ENCODE data around the gene CLGN. TPM values are rescaled to one million over a fixed set of nuclear protein-coding genes. Genes with fewer than 3 reads are reported as not detected.

The CLGN gene
- polyA plus RNA-seq, 3 donors = 0.04 to 0.54 (median 0.10) TPM

DNA sequence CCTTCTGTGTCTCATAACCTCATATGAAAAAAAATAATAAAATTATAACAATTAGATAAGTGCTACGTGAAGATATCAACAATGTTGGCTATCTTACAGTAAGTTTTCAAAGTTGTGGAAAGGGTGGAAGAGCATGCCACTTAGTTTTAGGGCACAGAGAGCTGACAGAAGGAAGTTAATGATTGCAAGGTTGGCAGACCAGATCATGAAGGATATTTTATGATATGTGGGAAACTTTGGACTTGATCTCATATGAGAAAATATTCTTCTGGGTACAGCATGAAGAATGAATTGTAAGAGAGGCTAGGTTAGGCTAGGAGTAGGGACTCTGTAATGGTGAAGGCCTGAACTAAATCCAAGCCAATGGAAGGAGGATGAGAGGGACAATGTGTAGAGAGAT is 36.2 kb upstream of the CLGN start:
- TF ChIP-seq, protein P1, sequence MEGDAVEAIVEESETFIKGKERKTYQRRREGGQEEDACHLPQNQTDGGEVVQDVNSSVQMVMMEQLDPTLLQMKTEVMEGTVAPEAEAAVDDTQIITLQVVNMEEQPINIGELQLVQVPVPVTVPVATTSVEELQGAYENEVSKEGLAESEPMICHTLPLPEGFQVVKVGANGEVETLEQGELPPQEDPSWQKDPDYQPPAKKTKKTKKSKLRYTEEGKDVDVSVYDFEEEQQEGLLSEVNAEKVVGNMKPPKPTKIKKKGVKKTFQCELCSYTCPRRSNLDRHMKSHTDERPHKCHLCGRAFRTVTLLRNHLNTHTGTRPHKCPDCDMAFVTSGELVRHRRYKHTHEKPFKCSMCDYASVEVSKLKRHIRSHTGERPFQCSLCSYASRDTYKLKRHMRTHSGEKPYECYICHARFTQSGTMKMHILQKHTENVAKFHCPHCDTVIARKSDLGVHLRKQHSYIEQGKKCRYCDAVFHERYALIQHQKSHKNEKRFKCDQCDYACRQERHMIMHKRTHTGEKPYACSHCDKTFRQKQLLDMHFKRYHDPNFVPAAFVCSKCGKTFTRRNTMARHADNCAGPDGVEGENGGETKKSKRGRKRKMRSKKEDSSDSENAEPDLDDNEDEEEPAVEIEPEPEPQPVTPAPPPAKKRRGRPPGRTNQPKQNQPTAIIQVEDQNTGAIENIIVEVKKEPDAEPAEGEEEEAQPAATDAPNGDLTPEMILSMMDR (IDR thresholded peaks at IDR 0.05) = no peak
- no peaks in the 10 kb centered on the region for H4K20me1 ChIP-seq (ENCODE audit: insufficient read depth, low read length)
- H3K27ac ChIP-seq (ENCODE audit: low read depth in 1 of 2, low read length in 2 of 2) = no peak overlapping the region
- no peaks in the 10 kb centered on the region for H3K9me3 ChIP-seq (replicated peaks in 1 of 2; ENCODE audit: control insufficient read depth in 1 of 2, insufficient read depth in 1 of 2, low read length in 2 of 2)
- H3K36me3 Mint-ChIP-seq = no peaks in the 10 kb centered on the region
- H3K4me1 Mint-ChIP-seq = peaks cover 11% of the 10 kb centered on the region
- H3K4me3 Mint-ChIP-seq = no peak overlapping the region
- H3K4me2 ChIP-seq (replicated peaks; ENCODE audit: extremely low read depth, low read length, poor library complexity, severe bottlenecking) = no peak overlapping the region
- no peak overlapping the region for H2AFZ ChIP-seq (ENCODE audit: insufficient read depth, low read depth, low read length, poor library complexity, severe bottlenecking)
- no peak overlapping the region for H3K9ac ChIP-seq (ENCODE audit: insufficient read depth, low read length, poor library complexity, severe bottlenecking)
- H3K36me3 ChIP-seq (replicated peaks in 1 of 2; ENCODE audit: control insufficient read depth in 1 of 2, insufficient read depth in 2 of 2, low read length in 2 of 2) = no peaks in the 10 kb centered on the region
- no peaks in the 10 kb centered on the region for H3K79me2 ChIP-seq (ENCODE audit: insufficient read depth, low read length)
- H3K4me3 ChIP-seq (replicated peaks in 1 of 3; ENCODE audit: low read depth in 2 of 3, low read length in 3 of 3) = no peak overlapping the region
- H3K27me3 Mint-ChIP-seq (ENCODE audit: low read depth in 3 of 3) = peaks cover 0 to 2% (median 0%) of the 10 kb centered on the region in 3 donors
- no peak for DNase-seq
- no peaks in the 10 kb centered on the region for H3K27me3 ChIP-seq (ENCODE audit: control insufficient read depth in 2 of 2, insufficient read depth in 2 of 2, low read length in 2 of 2)
- H3K27ac Mint-ChIP-seq = no peak overlapping the region
- peaks cover 0 to 1% (median 0%) of the 10 kb centered on the region in 7 donors for H3K9me3 Mint-ChIP-seq
- WGBS (ENCODE audit: insufficient coverage) = no CpG with 5 or more reads among the region's 1 CpG
- intact Hi-C loops (cut with micrococcal nuclease) = no loop called here
- H3K4me1 ChIP-seq (ENCODE audit: control insufficient read depth in 1 of 2, insufficient read depth in 2 of 2, low read length in 2 of 2) = peaks cover 3 to 9% of the 10 kb centered on the region in 2 donors

DNA sequence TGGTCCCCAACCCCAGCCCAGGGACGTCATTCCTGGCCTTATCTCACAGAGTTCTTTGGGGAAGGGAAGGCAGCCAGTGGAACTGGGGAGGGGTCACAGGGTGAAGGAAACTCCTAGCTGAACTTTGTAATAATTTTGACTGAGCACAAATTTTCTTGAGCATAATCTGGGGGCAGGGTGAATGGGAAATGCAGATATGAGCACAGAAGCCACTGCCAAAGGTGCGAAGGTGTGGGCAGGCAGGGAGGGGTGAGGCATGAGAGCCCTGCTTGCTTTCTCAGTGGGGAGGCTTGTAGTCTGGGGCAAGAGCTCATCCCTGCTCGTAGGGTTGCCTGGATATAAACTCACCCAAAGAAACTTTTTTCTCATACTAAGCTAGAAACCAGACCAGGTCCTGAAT is 35.7 kb upstream of the CLGN start:
- H3K4me3 Mint-ChIP-seq = no peak overlapping the region
- Histone ChIP-seq H2AFZ (ENCODE audit: insufficient read depth, low read depth, low read length, poor library complexity, severe bottlenecking) (no peak overlapping the region), H3K27ac (ENCODE audit: low read depth in 1 of 2, low read length in 2 of 2) (no peak overlapping the region), H3K9me3 (replicated peaks in 1 of 2; ENCODE audit: control insufficient read depth in 1 of 2, insufficient read depth in 1 of 2, low read length in 2 of 2) (no peaks in the 10 kb centered on the region), H3K36me3 (replicated peaks in 1 of 2; ENCODE audit: control insufficient read depth in 1 of 2, insufficient read depth in 2 of 2, low read length in 2 of 2) (no peaks in the 10 kb centered on the region), H3K4me1 (ENCODE audit: control insufficient read depth in 1 of 2, insufficient read depth in 2 of 2, low read length in 2 of 2) (peaks cover 3 to 9% of the 10 kb centered on the region in 2 donors), H3K27me3 (ENCODE audit: control insufficient read depth in 2 of 2, insufficient read depth in 2 of 2, low read length in 2 of 2) (no peaks in the 10 kb centered on the region), H3K4me2 (replicated peaks; ENCODE audit: extremely low read depth, low read length, poor library complexity, severe bottlenecking) (no peak overlapping the region), H3K9ac (ENCODE audit: insufficient read depth, low read length, poor library complexity, severe bottlenecking) (no peak overlapping the region), H4K20me1 (ENCODE audit: insufficient read depth, low read length) (no peaks in the 10 kb centered on the region), H3K4me3 (replicated peaks in 1 of 3; ENCODE audit: low read depth in 2 of 3, low read length in 3 of 3) (no peak overlapping the region), H3K79me2 (ENCODE audit: insufficient read depth, low read length) (no peaks in the 10 kb centered on the region)
- DNase-seq = no peak
- peaks cover 0 to 2% (median 0%) of the 10 kb centered on the region in 3 donors for H3K27me3 Mint-ChIP-seq (ENCODE audit: low read depth in 3 of 3)
- TF ChIP-seq, protein P1 (IDR thresholded peaks at IDR 0.05) = no peak
- WGBS (ENCODE audit: insufficient coverage) = 100% methylated on average over 1 of the region's 3 CpGs
- intact Hi-C loops (cut with micrococcal nuclease) = no loop called here
- H3K27ac Mint-ChIP-seq = peak overlapping the region in 1 of 7 donors; percentile 57
- H3K9me3 Mint-ChIP-seq = peaks cover 0 to 1% (median 0%) of the 10 kb centered on the region in 7 donors
- no peaks in the 10 kb centered on the region for H3K36me3 Mint-ChIP-seq
- H3K4me1 Mint-ChIP-seq = peaks cover 11% of the 10 kb centered on the region
